HepG2 (cell line): ENCODE data around the gene COL27A1. TPM values are rescaled to one million over a fixed set of nuclear protein-coding genes. Genes with fewer than 3 reads are reported as not detected.
A peak's percentile ranks its signal among the peaks of the same experiment; 100 is the strongest.

ENCODE experiments used
- ATF5 ChIP-seq: sonication (generic); formaldehyde crosslinking; IDR thresholded peaks from 2 replicates; pipeline ENCODE4 v1.4.0; 2020; ENCODE audit warnings: mild to moderate bottlenecking, low read depth, missing genetic modification reagents
- CBX1 ChIP-seq: IDR thresholded peaks from one replicate; pipeline ENCODE4 v1.6.1; 2016; ENCODE audit warnings: antibody characterized with exemption, low read depth
- DZIP1 ChIP-seq: sonication (generic); formaldehyde crosslinking; IDR thresholded peaks from 2 replicates; pipeline ENCODE4 v1.5.0; 2020; ENCODE audit warnings: mild to moderate bottlenecking, missing genetic modification reagents
- GRHL1 ChIP-seq: sonication (generic); formaldehyde crosslinking; conservative IDR thresholded peaks from 2 replicates; pipeline ENCODE4 v1.8.0; 2022; ENCODE audit warnings: missing genetic modification reagents
- HMGXB4 ChIP-seq, 2 experiments: sonication (generic) in 1 of 2; formaldehyde crosslinking in 1 of 2; IDR thresholded peaks; 2 replicates each; pipeline versions ENCODE4 v1.4.0 to v1.6.1; 2018 to 2020; ENCODE audit warnings: missing genetic modification reagents in 2 of 2, borderline replicate concordance in 1 of 2, low read depth in 1 of 2, mild to moderate bottlenecking in 1 of 2, missing biosample characterization in 1 of 2
- MBNL3 ChIP-seq: fragments of 250-450 bp; sonication (Bioruptor Pico); conservative IDR thresholded peaks from 2 replicates; pipeline ENCODE4 v1.8.0; 2022; ENCODE audit warnings: mild to moderate bottlenecking, inconsistent platforms
- MTA1 ChIP-seq: sonication (generic); formaldehyde crosslinking; IDR thresholded peaks from 2 replicates; pipeline ENCODE4 v1.4.0; 2020; ENCODE audit warnings: missing genetic modification reagents, mild to moderate bottlenecking, borderline replicate concordance
- MXD1 ChIP-seq: sonication (generic); formaldehyde crosslinking; IDR thresholded peaks from 2 replicates; pipeline ENCODE4 v1.4.0; 2020; ENCODE audit warnings: mild to moderate bottlenecking, missing genetic modification reagents
- PHF21A ChIP-seq: sonication (generic); formaldehyde crosslinking; IDR thresholded peaks from 2 replicates; pipeline ENCODE4 v1.5.0; 2020; ENCODE audit warnings: mild to moderate bottlenecking, missing genetic modification reagents
- RBFOX2 ChIP-seq: fragments of 200-400 bp; formaldehyde crosslinking; IDR thresholded peaks from 2 replicates; pipeline ENCODE4 v1.6.1; 2017; ENCODE audit warnings: low read depth, mild to moderate bottlenecking, low read length
- SMARCC2 ChIP-seq: fragments of 450-650 bp; IDR thresholded peaks from 2 replicates; pipeline ENCODE4 v1.6.1; 2017; ENCODE audit warnings: antibody characterized with exemption, mild to moderate bottlenecking
- ZFP1 ChIP-seq: IDR thresholded peaks from 2 replicates; pipeline ENCODE4 v1.6.1; 2016
- ZFP82 ChIP-seq: sonication (generic); formaldehyde crosslinking; IDR thresholded peaks from 2 replicates; pipeline ENCODE4 v1.5.1; 2020; ENCODE audit warnings: mild to moderate bottlenecking, missing genetic modification reagents, borderline replicate concordance
- ZNF280D ChIP-seq: sonication (generic); formaldehyde crosslinking; IDR thresholded peaks from 2 replicates; pipeline ENCODE4 v1.5.1; 2020; ENCODE audit warnings: mild to moderate bottlenecking, missing genetic modification reagents
- ZNF367 ChIP-seq: sonication (generic); formaldehyde crosslinking; IDR thresholded peaks from 2 replicates; pipeline ENCODE4 v1.4.0; 2020; ENCODE audit warnings: missing genetic modification reagents, borderline replicate concordance
- ZNF615 ChIP-seq: sonication (generic); formaldehyde crosslinking; IDR thresholded peaks from 2 replicates; pipeline ENCODE4 v1.5.0; 2020; ENCODE audit warnings: mild to moderate bottlenecking, missing genetic modification reagents, borderline replicate concordance
- polyA plus RNA-seq, 8 experiments: library from polyadenylated mRNA; depleted of rRNA in 3 of 8; stranded (reverse) in 7 of 8; unstranded in 1 of 8; fragments of >200 nt; fragmentation: Illumina TruSeq in 4 of 8; extraction: Trizol in 4 of 8; gene quantifications; 2 replicates each; pipeline versions ENCODE4 v1.2.1 to v1.2.3, GENCODE V29; 2011 to 2016; ENCODE audit warnings: low read depth in 4 of 8, missing spikeins in 1 of 8, mixed read lengths in 1 of 8; ENCODE audit not compliant: insufficient read depth in 1 of 8
- total RNA-seq, 5 experiments: library from RNA; depleted of rRNA; stranded (reverse); fragments of >200 nt; fragmentation: Illumina TruSeq; extraction: Trizol; gene quantifications; 2 replicates each; pipeline ENCODE4 v1.2.3, GENCODE V29; 2016; ENCODE audit warnings: low read depth in 1 of 5

The COL27A1 gene
- total and polyA plus RNA-seq, 2 of the 13 experiments (the other 11 are each of a cell fraction or from before 2014, with no cell fraction given), result 71.3 to 89.1 TPM

GRCh38 chr9:114108016-114108833, 47.1 kb upstream of the COL27A1 start (continued):
- no peak for TF ChIP-seq ATF5 (CRISPR knock-in tag)
- no peak for TF ChIP-seq MXD1 (CRISPR knock-in tag)
- TF ChIP-seq RBFOX2, result no peak
- TF ChIP-seq ZFP82, result no peak
- TF ChIP-seq HMGXB4 (CRISPR knock-in tag; IDR thresholded peaks at IDR 0.05; ENCODE audit: borderline replicate concordance in 1 of 2, low read depth in 1 of 2), result peak; percentile 90 to 97
- no peak for TF ChIP-seq DZIP1 (CRISPR knock-in tag)
- TF ChIP-seq ZFP1 (CRISPR knock-in tag), result no peak
- peak; percentile 48 for TF ChIP-seq CBX1
- TF ChIP-seq MBNL3 (CRISPR knock-in tag), result no peak
- no peak for TF ChIP-seq SMARCC2
- no peak for TF ChIP-seq ZNF367
- no peak for TF ChIP-seq MTA1 (CRISPR knock-in tag)
- TF ChIP-seq GRHL1 (CRISPR knock-in tag), result no peak
- peak; percentile 60; the same call in 1 of the 2 replicates for TF ChIP-seq PHF21A (CRISPR knock-in tag)
- no peak for TF ChIP-seq ZNF615 (CRISPR knock-in tag)
- TF ChIP-seq ZNF280D (CRISPR knock-in tag), result no peak
